ENCODE measurements around the gene FAM124A.

Gene FAM124A

GRCh38 chr13:51223560-51224270, 1.5 kb downstream of the FAM124A start:
- no peak overlapping the region for H3K4me3 ChIP-seq (replicated peaks; ENCODE audit: low read depth, low read length)
- DNase-seq (ENCODE audit: extremely low read depth, low read depth) = no peak
- no peak for TF ChIP-seq CTCF (IDR thresholded peaks at IDR 0.05; ENCODE audit: low read depth, low read length, missing control alignments)

GRCh38 chr13:51225029-51225428, 2.8 kb downstream of the FAM124A start:
- no peak overlapping the region for H3K4me3 ChIP-seq (replicated peaks; ENCODE audit: low read depth, low read length)
- DNase-seq (ENCODE audit: extremely low read depth, low read depth) = no peak
- TF ChIP-seq CTCF (IDR thresholded peaks at IDR 0.05; ENCODE audit: low read depth, low read length, missing control alignments) = no peak

GRCh38 chr13:51227404-51227803, 5.2 kb downstream of the FAM124A start:
- no peak for TF ChIP-seq CTCF (IDR thresholded peaks at IDR 0.05; ENCODE audit: low read depth, low read length, missing control alignments)
- no peak overlapping the region for H3K4me3 ChIP-seq (replicated peaks; ENCODE audit: low read depth, low read length)
- DNase-seq (ENCODE audit: extremely low read depth, low read depth) = no peak

- no peak overlapping the region for H3K4me3 ChIP-seq (replicated peaks; ENCODE audit: low read depth, low read length)
Observed at GRCh38 chr13:51229101-51229719, 7.0 kb downstream of the FAM124A start.

GRCh38 chr13:51229731-51230130, 7.5 kb downstream of the FAM124A start:
- no peak for DNase-seq (ENCODE audit: extremely low read depth, low read depth)
- no peak for TF ChIP-seq CTCF (IDR thresholded peaks at IDR 0.05; ENCODE audit: low read depth, low read length, missing control alignments)
- no peak overlapping the region for H3K4me3 ChIP-seq (replicated peaks; ENCODE audit: low read depth, low read length)

More at GRCh38 chr13:51229101-51229719, 7.0 kb downstream of the FAM124A start:
- no peak for DNase-seq (ENCODE audit: extremely low read depth, low read depth)
- TF ChIP-seq CTCF (IDR thresholded peaks at IDR 0.05; ENCODE audit: low read depth, low read length, missing control alignments) = no peak

GRCh38 chr13:51230477-51231105, 8.4 kb downstream of the FAM124A start:
- H3K4me3 ChIP-seq (replicated peaks; ENCODE audit: low read depth, low read length) = no peak overlapping the region
- no peak for TF ChIP-seq CTCF (IDR thresholded peaks at IDR 0.05; ENCODE audit: low read depth, low read length, missing control alignments)
- DNase-seq (ENCODE audit: extremely low read depth, low read depth) = no peak

Data from HFF-Myc (cell line).